Chondrocyte (in vitro differentiated cells): ENCODE data around the gene TFR2. TPM values are rescaled to one million over a fixed set of nuclear protein-coding genes. Genes with fewer than 3 reads are reported as not detected.

ENCODE experiments used
- DNase-seq: peaks from one replicate; pipeline ENCODE4 v3.0.0; 2021; ENCODE audit warnings: mixed read lengths, low spot score
- H3K27ac Mint-ChIP-seq: one replicate; pipeline ENCODE4 v1.8.0; 2021; ENCODE audit warnings: mild to moderate bottlenecking, moderate library complexity, mixed read lengths; ENCODE audit not compliant: unreplicated experiment
- H3K27me3 Mint-ChIP-seq: 2 replicates; pipeline ENCODE4 v1.8.0; 2021; ENCODE audit warnings: low read depth, mixed read lengths
- H3K36me3 Mint-ChIP-seq: 2 replicates; pipeline ENCODE4 v1.8.0; 2021; ENCODE audit warnings: low read depth, mixed read lengths
- H3K4me1 Mint-ChIP-seq: 2 replicates; pipeline ENCODE4 v1.8.0; 2021; ENCODE audit warnings: low read depth, mild to moderate bottlenecking, mixed read lengths
- H3K4me3 Mint-ChIP-seq: one replicate; pipeline ENCODE4 v1.8.0; 2021; ENCODE audit warnings: mild to moderate bottlenecking, moderate library complexity, mixed read lengths; ENCODE audit not compliant: unreplicated experiment
- H3K9me3 Mint-ChIP-seq: 2 replicates; pipeline ENCODE4 v1.8.0; 2021; ENCODE audit warnings: low read depth, mixed read lengths
- total RNA-seq: library from RNA; stranded (reverse); gene quantifications from 3 replicates; pipeline ENCODE4 v1.2.1, GENCODE V29; 2021
- TF ChIP-seq, protein P1 (sequence below): fragments of 200-600 bp; sonication (generic); IDR thresholded peaks from 2 replicates; pipeline ENCODE4 v1.5.0; 2021; ENCODE audit warnings: antibody characterized with exemption, mild to moderate bottlenecking, moderate library complexity

Gene TFR2
- total RNA-seq, 1 donor from 2014 or later = 2.1 TPM

DNA sequence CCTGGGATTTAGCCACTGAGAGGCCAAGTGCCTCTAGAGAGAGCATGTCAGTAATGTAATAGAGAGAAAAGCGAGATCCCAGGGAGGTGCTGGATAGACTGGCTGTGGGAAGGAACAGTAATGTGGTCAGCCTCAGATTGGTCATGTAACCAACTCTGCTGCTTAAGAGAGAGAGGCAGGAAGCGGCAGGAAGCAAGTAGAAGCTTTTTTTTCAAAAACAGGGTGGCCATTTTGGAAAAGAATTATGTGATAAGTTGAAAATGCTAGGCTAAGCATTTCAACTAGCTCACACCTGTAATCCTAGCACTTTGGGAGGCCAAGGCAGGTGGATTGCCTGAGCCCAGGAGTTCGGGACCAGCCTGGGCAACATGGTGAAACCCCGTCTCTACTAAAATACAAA lies 42.9 kb downstream of the TFR2 start:
- H3K4me3 Mint-ChIP-seq = no peak overlapping the region
- no peak overlapping the region for H3K27ac Mint-ChIP-seq
- H3K9me3 Mint-ChIP-seq = no peaks in the 10 kb centered on the region
- no peaks in the 10 kb centered on the region for H3K36me3 Mint-ChIP-seq
- no peak for DNase-seq
- H3K27me3 Mint-ChIP-seq = no peaks in the 10 kb centered on the region
- TF ChIP-seq, protein P1, sequence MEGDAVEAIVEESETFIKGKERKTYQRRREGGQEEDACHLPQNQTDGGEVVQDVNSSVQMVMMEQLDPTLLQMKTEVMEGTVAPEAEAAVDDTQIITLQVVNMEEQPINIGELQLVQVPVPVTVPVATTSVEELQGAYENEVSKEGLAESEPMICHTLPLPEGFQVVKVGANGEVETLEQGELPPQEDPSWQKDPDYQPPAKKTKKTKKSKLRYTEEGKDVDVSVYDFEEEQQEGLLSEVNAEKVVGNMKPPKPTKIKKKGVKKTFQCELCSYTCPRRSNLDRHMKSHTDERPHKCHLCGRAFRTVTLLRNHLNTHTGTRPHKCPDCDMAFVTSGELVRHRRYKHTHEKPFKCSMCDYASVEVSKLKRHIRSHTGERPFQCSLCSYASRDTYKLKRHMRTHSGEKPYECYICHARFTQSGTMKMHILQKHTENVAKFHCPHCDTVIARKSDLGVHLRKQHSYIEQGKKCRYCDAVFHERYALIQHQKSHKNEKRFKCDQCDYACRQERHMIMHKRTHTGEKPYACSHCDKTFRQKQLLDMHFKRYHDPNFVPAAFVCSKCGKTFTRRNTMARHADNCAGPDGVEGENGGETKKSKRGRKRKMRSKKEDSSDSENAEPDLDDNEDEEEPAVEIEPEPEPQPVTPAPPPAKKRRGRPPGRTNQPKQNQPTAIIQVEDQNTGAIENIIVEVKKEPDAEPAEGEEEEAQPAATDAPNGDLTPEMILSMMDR = no peak
- peaks cover 18% of the 10 kb centered on the region for H3K4me1 Mint-ChIP-seq

DNA sequence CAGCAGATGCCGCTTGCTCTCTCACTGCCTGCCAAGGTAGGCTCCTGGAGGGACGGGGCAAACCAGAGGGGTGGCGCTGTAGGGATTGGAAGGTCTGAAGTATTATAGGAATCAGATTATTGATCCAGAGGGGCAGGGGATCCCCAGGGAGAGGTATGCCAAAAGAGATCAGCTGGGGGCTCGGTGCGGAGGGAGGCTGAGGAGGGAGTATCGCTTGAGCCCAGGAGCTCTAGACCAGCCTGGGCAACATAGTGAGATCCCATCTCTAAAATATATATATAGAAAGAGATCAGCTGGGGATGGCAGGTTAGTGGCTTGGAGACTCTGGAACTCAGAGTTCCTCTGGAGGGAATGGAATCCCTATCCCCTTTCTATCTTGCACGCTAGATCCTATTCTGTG lies 46.2 kb downstream of the TFR2 start:
- TF ChIP-seq, protein P1 = no peak
- Mint-ChIP-seq H3K27ac (no peak overlapping the region), H3K36me3 (no peaks in the 10 kb centered on the region), H3K4me3 (no peak overlapping the region), H3K27me3 (no peaks in the 10 kb centered on the region), H3K4me1 (peaks cover 4% of the 10 kb centered on the region), H3K9me3 (no peaks in the 10 kb centered on the region)
- DNase-seq = no peak

DNA sequence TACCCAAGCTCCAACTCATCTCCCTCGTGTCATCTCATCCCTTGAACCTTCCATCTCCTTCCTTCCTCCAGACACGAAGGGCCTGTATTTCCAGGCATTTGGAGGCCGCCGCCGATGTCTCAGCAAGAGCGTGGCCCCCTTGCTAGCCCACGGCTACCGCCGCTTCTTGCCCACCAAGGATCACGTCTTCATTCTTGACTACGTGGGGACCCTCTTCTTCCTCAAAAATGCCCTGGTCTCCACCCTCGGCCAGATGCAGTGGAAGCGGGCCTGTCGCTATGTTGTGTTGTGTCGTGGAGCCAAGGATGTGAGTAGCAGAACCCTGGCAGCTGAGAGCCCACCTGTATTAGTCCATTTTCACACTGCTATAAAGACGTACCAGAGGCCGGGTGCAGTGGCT lies 49.8 kb downstream of the TFR2 start:
- H3K36me3 Mint-ChIP-seq = no peaks in the 10 kb centered on the region
- H3K27ac Mint-ChIP-seq = no peak overlapping the region
- no peaks in the 10 kb centered on the region for H3K9me3 Mint-ChIP-seq
- H3K4me3 Mint-ChIP-seq = no peak overlapping the region
- peaks cover 13% of the 10 kb centered on the region for H3K4me1 Mint-ChIP-seq
- TF ChIP-seq, protein P1 = no peak
- no peaks in the 10 kb centered on the region for H3K27me3 Mint-ChIP-seq
- DNase-seq = no peak

DNA sequence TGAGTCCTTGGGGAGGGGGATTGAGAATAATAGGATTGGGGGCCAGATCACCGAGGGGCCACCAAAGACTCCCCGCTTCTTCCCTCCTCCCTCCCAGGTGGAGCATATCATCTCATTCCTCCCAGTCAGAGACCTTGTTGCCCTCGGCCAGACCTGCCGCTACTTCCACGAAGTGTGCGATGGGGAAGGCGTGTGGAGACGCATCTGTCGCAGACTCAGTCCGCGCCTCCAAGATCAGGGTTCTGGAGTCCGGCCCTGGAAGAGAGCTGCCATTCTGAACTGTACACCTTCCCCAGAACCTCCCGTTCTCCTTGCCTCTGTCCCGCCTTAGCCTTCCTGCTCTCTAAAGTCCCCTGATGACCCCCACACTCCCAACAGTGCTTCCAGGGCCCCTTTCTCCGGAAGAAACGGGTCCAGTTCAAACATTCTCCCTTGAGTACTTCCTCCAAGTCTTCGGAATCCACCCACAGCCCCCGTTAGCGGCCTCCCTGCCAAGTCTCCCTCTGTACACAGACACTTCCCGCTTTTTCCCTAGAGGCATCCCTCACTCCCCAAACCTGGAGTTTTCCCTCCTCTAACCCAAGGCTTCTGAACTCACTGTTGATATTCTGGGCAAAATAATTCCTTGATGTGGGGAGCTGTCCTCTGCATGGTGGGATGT lies 51.1 kb downstream of the TFR2 start:
- no peaks in the 10 kb centered on the region for H3K27me3 Mint-ChIP-seq
- no peak for DNase-seq
- peak overlapping the region; percentile 37 for H3K27ac Mint-ChIP-seq
- peaks cover 16% of the 10 kb centered on the region for H3K4me1 Mint-ChIP-seq
- no peaks in the 10 kb centered on the region for H3K36me3 Mint-ChIP-seq
- TF ChIP-seq, protein P1 = no peak
- no peaks in the 10 kb centered on the region for H3K9me3 Mint-ChIP-seq
- no peak overlapping the region for H3K4me3 Mint-ChIP-seq

DNA sequence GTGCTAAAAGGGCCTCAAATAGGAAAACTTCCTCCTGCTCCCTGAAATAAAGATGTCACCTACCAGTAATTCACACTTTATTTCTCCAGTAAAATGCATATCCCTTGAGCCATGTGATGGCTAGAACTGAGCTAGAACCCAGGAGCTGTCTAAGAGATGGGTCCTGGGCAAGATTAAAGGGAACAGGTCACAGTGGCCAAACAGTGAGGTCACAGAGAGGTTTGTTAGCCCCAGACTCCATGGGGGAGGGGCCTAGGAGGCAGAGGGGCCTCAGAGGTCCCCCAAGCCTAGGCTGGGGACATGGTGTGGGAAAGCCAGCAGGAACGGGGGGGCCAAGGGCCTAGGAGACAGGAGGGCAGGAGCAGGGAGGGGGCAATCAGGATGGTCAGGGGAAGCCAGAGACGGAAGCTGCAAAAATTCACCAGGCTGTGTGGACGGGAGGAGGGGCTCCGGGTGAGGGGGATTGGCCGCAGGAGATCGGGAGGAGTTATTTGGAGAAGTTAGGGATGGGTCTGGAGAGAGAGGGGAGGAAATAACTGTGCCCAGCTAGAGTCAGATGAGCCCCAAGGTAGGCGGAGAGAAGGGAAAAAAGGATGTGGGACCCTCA lies 51.9 kb downstream of the TFR2 start:
- Mint-ChIP-seq H3K4me3 (no peak overlapping the region), H3K4me1 (peaks cover 24% of the 10 kb centered on the region), H3K9me3 (no peaks in the 10 kb centered on the region), H3K36me3 (no peaks in the 10 kb centered on the region), H3K27ac (no peak overlapping the region), H3K27me3 (no peaks in the 10 kb centered on the region)
- TF ChIP-seq, protein P1 = no peak
- DNase-seq = no peak
